NCI-H748 treated with DMSO at 0.1 percent for 48 hours (cell line): ENCODE results near the gene ZCCHC2.

Experiments
- DNase-seq: peaks from one replicate; lab custom pipeline; 2025; lab: John Stamatoyannopoulos, UW

Gene ZCCHC2

GRCh38 chr18:62539284-62540165, 16.7 kb downstream of the ZCCHC2 start:
- DNase-seq = no peak

DNA sequence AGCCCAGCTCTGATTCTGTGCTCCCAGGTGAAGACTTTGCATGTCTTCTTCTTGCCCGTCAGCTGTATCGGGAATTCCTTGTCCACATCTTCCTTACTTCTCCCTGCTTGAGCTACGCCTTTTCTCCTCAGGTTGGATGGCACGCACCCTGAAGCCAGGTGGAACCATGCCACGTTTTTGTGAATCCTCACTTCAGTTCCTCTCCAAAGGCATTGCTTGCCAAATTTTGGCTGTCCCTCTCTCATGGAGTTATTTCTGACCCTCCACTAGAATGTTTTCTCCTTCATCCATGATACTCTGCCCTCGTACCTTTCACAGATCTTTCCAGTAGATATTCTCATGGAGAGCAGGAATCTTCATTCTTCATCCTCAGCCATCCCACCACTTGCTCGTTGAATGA, 20.2 kb downstream of the ZCCHC2 start:
- no peak for DNase-seq

GRCh38 chr18:62545098-62545497, 22.3 kb downstream of the ZCCHC2 start:
- no peak for DNase-seq

GRCh38 chr18:62549755-62550154, 26.9 kb downstream of the ZCCHC2 start:
- no peak for DNase-seq

GRCh38 chr18:62550746-62551145, 27.9 kb downstream of the ZCCHC2 start:
- no peak for DNase-seq

DNA sequence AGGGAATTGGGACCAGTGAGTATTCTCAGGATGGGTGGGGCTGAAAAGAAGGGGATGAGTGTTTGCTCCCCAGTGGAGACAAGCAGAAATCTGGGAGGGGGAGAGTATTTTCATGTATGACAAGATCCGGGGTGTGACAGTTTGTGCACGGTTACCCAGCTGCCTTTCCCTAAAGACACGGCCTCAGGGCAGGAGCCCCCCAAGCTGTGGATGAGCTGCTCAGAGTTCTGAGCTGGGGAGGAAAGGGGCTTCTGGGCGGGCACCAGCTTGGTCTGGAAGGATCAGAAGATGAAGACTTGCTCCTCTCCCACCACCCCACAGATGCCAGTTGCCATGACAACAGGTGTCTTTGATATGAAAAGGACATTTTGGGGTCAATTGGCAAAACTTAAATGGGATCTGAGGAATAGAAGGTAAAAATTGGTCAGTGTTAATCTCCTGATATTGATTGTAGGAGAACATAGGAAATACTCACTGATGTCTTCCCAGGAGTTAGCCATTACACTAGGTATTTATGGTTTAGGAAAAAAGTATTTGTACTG, 29.2 kb downstream of the ZCCHC2 start:
- no peak for DNase-seq

DNA sequence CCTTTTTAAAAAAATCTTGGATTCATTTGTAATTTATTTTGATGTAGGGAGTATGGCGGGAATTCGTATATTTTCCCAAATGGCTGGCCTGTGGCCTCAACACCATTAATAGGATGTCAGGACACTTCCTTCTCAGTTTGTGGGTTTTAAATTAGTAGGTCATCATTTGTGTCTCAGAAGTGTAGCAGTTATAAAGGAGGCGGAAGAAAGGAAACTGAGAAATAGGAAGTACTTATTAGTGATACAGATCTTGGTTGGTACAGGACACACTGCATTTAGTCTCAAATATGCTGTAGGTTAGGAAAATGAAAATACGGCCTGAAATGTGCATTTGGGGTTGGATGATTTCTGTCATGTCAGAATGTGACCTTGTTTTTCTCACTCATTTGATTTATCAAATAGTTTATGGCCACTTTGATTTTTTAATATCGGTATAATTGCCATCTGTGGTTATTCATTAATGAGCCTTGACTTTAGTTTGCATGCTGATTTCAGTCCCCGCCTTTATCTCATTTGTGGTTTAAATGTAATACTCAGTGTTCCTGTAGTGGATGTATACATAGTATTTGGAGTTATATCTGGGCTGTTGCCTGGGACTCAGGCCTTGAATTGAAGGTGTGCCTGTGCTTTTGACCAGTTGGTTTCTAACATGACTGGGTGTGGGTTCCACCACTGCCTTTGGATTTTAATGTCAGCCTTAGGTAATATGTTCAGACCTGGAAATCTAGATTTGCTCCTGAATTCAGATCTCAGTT, 31.4 kb downstream of the ZCCHC2 start:
- DNase-seq = no peak

DNA sequence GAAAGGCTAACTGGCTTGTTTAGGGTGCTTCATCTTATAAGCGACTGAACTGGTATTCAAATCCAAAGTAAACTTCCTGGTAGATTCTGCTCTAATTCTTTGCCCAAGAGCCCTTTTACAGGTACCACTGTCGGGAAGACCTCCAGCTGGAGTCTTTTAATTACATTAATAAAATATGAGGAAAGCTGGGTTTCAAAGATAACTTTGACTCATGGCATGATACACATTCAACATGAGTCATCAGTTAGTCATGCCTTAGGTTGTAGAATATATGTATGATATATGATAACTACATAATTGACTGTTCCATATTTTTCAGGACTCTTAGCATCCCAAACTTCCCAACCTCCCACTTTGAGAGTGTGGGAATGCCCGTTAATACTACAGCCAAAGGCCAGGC, 32.3 kb downstream of the ZCCHC2 start:
- no peak for DNase-seq

GRCh38 chr18:62556397-62556796, 33.6 kb downstream of the ZCCHC2 start:
- DNase-seq = no peak

DNA sequence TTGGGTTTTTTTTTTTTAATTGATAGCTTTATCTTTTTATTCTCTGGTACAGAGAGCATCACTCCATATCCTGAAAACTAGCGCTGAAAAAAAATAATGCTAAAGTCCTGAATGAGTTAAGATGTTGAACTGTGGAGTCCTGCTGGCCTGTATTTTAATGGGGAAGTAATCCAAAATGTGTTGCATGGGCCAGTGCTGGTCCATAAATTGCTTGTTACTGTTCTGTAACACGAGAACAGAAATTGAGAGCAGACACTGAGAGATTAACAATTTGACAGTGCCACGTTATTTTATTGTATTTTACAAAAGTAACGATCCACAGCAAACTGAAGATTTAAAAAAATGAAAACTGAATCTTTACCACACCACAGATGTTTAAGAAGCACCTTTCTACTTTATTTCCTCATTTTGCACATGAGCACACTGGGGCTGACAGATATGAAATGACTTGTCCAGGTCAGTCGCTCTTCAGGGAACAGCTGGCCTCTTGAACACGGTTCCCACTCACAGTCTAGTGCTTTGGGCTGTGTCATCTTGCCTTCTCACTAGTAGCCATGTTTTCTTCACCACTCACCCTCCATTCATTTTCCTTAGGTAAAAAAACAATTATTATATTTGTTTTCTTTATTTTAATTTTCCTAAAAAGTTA, 35.3 kb downstream of the ZCCHC2 start:
- no peak for DNase-seq

DNA sequence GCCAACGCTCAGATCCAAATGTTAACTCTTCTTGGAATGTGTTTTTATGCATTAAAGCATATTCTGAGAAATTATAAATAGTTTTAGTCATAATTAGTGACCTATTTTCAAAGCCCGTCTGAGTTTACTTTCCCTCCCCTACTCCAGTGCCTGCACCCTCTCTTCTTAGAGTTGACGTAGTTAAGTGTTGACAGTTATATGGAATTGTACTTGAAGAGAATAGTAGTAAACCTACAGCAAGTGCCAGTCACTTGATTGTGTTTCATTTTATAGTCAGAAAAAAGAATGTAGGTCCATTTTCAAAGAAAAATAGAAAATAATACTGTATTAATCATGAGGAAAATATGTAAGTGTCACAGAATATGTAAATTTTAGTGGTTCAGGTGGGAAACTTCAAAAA, 41.2 kb downstream of the ZCCHC2 start:
- no peak for DNase-seq

- no peak for DNase-seq
Observed at GRCh38 chr18:62566199-62566598, 43.4 kb downstream of the ZCCHC2 start.

GRCh38 chr18:62566818-62567217, 44.0 kb downstream of the ZCCHC2 start:
- DNase-seq = no peak

- no peak for DNase-seq
Observed at GRCh38 chr18:62569081-62569655, 46.3 kb downstream of the ZCCHC2 start.

GRCh38 chr18:62571037-62571436, 48.2 kb downstream of the ZCCHC2 start:
- DNase-seq = no peak

GRCh38 chr18:62571648-62572047, 48.8 kb downstream of the ZCCHC2 start:
- no peak for DNase-seq

DNA sequence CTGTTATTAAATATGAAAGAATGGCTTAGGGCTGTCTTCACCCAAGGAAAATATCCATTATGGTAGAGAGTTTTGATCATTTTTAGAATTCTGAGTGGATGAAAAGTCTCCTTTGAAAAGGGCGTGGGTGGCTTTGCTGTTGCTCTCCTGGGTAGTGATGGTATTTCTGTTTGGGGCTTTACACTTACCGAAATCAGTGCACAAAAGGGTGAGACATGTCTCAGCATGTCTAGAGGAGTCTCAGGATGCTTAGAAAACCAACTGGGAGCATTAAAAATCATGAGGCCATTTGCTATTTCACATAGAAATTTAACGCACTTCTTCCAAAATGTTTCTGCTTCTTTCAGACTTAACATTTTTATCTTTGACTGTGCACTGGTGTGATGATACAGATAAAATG, 49.6 kb downstream of the ZCCHC2 start:
- DNase-seq = no peak

GRCh38 chr18:62574776-62575175, 52.0 kb downstream of the ZCCHC2 start:
- no peak for DNase-seq

GRCh38 chr18:62576271-62576670, 53.4 kb downstream of the ZCCHC2 start:
- DNase-seq = no peak

- no peak for DNase-seq
Observed at GRCh38 chr18:62576845-62577512, 54.2 kb downstream of the ZCCHC2 start.

GRCh38 chr18:62577765-62578164, 54.9 kb downstream of the ZCCHC2 start:
- DNase-seq = no peak
